Stimulated activated CD8-positive, alpha-beta memory T cell treated with anti-CD3 and anti-CD28 coated beads, Interleukin-15, amount 100 ng/mL, for 4 hours (primary cell): ENCODE results near the gene VWA5A.
"Not testable (repeated sequence)": the region's sequence is repeated elsewhere in the genome, so short reads cannot be mapped to it uniquely, and the experiment has no call there.

Experiments
- DNase-seq, 2 donors: peaks; one replicate each; pipeline ENCODE4 v3.0.0-alpha.2; 2020; ENCODE audit warnings: low read depth in 2 of 2

Gene VWA5A

GRCh38 chr11:124168796-124169195 is 53.5 kb downstream of the VWA5A start:
- no peak for DNase-seq

- DNase-seq = not testable (repeated sequence)
Observed at GRCh38 chr11:124170315-124170714, 55.1 kb downstream of the VWA5A start.

DNA sequence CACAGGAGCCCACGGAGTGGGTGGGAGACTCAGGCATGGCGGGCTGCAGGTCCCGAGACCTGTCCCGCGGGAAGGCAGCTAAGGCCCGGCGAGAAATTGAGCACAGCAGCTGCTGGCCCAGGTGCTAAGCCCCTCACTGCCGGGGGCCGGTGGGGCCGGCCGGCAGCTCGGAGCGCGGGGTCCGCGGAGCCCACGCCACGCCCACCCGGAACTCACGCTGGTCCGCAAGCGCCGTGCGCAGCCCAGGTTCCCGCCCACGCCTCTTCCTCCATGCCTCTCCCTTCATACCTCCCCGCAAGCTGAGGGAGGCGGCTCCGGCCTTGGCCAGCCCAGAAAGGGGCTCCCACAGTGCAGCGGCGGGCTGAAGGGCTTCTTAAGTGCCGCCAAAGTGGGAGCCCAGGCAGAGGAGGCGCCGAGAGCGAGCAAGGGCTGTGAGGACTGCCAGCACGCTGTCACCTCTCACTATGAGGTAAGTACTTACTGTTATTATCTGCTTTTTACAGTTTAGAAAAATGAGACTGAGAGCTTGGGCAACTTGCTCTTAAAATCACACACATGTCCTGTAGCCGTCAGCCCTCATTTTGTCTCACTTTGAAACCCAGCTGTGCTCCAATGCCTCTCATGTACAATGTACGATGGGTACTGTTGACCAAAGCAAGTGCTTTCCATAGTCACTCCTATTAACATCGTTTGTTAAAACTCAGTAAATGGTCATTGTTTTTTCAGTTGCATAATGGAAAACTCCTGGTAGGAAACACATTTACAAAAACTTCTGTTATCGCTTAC is 55.7 kb downstream of the VWA5A start:
- DNase-seq = no peak

- no peak for DNase-seq
Observed at GRCh38 chr11:124172101-124172500, 56.9 kb downstream of the VWA5A start.

DNA sequence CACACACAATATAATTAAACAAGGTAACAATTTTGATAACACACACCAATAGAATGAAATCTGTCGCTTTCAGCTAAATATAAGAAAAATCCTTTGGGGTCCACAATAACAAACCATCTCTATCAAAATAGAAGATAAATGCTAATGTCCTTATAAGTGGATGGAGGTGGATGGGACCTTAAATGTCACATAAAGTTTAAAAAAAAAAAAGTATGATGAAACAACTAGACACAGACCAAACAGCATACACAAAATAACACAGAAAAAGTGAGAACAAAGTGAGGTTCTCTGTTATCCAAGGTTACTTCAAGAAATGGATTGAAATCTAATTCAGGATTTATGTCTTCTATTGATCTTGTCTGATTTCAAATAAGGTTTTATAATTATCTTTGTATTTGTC is 57.3 kb downstream of the VWA5A start:
- DNase-seq = no peak

DNA sequence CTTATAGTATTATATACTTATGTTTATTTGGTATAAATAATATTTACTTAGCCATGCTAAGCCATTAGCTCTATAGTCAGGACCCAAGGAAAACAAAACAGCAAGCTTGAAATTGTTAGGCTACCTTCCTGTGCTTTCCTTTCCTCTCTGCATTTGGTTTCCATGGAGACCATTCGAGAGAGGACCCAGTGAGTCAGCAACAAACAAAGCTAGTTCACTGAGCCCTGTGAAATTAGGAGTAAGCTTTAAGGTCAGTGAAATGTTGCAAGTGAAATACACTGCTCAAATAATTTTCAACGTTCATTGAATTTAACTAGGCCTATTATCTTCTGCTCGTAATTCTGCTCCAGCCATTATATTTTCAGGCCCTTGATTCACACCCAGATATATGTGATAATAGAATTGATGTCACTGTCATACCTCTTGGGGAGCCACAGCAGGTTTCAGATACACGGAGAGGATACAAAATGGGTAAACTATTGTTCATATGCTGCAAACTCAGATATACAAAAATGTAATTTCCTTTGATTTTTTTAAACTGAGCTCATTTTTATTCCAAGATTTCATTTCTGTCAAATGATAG is 58.8 kb downstream of the VWA5A start:
- DNase-seq = no peak

GRCh38 chr11:124176925-124177715 is 61.9 kb downstream of the VWA5A start:
- no peak for DNase-seq

DNA sequence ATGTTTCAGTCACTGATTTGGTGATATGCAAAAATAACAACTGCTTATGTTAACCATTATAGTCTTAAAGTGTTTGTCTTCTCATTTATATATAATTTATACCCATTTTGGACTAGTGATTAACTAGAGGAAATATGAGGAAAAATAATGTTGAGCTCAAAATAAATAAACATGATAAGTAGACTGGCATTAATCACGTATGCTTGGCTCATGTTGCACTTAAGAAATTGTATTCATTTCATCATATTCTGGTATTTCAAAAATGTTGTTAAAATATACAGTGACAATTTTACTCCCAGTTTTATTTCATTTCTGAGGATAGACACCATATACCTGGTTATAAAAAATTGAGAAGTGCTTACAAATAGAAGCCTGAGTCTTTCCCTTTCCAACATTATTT is 64.1 kb downstream of the VWA5A start:
- no peak for DNase-seq

- no peak for DNase-seq
Observed at GRCh38 chr11:124183068-124183467, 67.8 kb downstream of the VWA5A start, which contains the start of gene OR10D3. Gene OR10D3 (plus strand): TSS chr11:124183345. CDS start chr11:124185270, 1,925 bp downstream.

GRCh38 chr11:124190298-124191139 is 75.3 kb downstream of the VWA5A start:
- DNase-seq = no peak

- no peak for DNase-seq
Observed at GRCh38 chr11:124193221-124194010, 78.2 kb downstream of the VWA5A start.

DNA sequence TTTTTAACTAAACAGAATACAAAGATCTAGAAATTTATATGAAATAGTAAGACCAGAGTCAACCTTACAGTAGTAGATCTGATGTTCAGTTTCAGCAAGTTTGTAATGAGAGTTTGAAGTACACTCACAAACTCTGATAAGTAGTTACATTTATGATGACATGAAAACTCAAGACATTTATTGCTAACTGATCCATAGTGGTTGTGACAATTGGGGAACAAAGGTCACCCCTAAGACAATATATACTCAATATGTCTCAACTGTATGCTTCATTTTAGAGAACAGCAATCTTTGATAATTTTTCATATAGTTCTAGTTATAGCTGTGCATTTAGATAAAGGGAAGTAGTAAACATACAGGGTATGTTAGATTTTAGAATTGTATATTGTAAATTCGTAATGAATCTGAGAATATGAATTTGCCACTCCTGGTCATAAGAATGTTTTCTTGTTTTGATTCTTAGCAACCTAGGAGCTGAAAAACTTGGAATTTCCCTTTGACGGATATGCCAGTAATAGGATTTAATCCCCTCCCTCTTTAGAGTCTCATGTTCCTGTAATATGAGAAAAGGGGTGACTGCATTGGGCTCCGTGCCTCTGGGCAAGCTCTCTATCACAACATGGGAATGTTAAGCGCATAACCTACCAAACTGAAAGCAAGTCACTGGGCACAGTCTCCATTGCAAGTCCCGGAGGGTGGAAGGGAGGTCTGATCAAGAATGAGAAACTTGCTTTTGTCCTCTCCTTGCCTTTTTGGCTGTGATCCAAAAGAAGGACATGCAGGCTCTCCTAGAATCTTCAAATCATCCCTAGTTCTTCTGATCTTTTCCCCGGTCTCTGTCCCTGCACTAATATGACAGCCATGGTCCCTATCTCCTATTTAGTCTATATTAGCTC is 79.3 kb downstream of the VWA5A start:
- DNase-seq = no peak

DNA sequence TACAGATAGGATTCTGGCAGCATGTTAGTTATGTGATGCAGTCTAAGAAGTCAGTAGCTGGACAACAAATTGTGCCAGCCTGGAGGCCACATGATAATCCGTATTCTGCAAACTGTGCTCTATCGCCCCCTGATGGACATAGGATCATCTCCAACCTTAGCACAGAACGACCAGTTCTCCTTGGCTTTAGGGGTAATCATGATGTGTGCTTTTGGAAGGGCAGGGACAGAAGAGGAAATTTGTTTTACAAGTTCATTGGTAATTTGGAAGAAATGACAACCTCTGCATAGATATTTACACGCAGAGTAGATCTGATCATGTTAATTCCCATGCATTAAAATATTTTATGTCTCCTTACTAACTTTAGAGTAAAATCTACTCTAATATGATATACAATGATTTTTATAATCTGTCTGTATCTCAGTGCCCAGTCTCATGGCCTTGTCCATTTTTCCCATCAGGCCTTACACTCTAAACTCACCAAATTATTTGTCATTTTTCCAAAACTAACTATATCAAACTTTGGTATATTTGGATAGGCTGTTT is 80.0 kb downstream of the VWA5A start:
- no peak for DNase-seq
